ENCODE results near the gene THYN1.
"Not testable (repeated sequence)": the region's sequence is repeated elsewhere in the genome, so short reads cannot be mapped to it uniquely, and the experiment has no call there.

The THYN1 gene

DNA sequence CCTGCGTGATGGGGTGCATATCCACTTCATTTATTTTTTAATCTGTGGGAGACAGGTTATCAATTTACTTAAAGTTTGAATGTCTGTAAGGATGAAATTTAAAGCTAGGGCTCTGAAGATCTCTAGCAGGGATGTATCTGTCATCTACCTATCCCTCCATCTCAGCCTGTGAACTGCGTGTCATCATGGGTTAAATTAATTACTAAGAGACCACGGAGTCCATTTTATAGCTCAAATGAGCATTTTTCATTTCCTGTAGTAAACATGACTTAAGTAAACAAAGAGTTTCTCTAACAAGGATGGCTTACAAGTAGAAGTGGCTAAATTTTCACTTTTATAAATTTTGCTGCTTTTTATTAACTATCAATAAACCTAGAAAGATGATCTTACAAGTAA lies 20.2 kb upstream of the THYN1 start:
- DNase-seq: no peak

GRCh38 chr11:134272381-134273316 lies 19.5 kb upstream of the THYN1 start:
- peak; percentile 76 for DNase-seq

DNA sequence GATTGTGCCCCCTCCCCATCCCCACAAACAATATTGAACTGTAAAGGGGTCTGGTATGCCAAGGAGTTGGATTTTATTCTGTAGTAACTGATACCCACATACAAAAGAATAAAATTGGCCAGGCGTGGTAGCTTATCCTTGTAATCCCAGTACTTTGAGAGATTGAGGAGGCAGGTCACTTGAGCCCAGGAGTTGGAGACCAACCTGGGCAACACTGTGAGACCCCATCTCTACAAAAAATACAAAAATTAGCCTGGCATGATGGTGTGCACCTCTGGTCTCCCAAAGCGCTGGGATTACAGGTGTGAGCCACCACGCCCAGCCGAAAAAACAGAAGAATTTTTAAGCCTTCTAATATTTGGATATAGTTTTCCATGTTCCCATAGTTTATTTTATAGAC lies 18.8 kb upstream of the THYN1 start:
- no peak for DNase-seq

DNA sequence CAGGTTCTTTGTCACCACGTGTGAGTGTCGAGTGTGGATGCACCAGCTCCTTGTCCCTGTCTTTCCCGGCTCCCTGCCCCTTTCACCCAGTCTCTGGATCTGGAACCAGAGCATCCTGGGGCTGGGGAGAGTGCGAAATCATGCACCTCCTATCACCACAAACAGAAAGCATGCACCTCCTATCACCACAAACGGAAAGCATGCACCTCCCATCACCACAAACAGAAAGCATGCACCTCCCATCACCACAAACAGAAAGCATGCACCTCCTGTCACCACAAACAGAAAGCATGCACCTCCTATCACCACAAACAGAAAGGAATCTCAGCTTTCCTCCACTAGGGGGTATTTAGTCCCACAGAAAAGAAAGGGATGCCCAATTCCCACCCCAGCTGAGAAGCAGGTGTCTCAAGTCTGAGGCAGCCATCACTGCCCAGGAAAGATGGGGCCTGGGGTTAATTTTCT lies 17.1 kb upstream of the THYN1 start:
- peak; percentile 39 for DNase-seq

DNA sequence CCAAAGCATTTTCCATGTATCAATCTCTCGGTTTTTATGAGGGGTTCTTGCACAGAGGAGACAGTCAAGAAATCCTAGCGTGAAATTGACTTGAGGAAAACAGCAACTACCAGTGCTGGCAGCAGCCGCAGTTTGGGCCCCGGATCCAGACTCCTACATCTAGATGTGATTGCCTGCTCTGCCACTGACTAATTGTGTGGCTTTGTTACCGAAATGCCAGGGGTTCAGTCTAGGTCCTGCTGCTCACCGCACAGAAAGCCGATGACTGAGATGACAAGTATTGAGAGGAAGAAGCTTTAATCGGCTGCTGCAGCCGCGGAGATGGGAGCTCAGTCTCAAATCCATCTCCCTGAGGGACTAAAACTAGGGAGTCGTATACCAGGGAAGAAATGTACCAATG lies 14.8 kb upstream of the THYN1 start:
- DNase-seq: no peak

- DNase-seq: no peak
Observed at GRCh38 chr11:134267461-134267860, 14.3 kb upstream of the THYN1 start.

DNA sequence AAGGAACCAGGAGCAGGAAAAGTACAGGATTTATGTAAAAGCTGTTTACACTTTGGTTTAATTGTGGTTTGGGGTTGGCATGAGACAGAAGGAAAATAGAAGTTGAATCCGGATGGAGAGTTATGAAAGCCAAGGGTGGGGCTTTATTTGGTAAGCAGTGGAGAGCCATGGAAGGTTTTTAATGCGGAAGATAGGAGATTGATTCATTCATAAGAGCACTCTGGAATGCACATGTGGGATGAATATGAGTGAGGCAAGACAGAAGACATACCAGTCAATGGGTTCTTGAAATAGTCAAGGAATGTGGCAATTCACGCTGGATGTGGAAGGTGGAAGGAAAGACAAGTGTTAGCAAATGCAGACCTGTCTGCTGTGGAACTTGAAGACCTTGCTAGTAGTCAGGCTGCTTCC lies 13.7 kb upstream of the THYN1 start:
- DNase-seq: no peak

DNA sequence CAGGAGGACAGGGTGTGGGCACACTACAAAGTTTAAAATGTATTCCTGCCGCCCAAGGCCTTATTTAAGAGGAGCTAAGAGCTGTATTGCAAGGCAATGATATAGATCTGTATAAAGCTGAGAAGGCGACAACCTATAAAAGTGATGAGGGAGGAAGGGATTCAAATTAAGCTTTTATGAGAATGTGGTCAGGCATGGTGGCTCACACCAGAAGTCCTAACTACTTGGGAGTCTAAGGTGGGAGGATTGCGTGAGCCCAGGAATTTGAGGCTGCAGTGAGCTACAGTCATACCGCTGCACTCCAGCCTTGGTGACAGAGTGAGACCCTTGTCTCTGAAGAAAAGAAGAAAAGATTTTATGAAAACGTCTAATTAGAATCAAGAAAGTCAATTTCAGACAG lies 13.3 kb upstream of the THYN1 start:
- DNase-seq: no peak

- no peak for DNase-seq
Observed at GRCh38 chr11:134264966-134265764, 12.0 kb upstream of the THYN1 start.

DNA sequence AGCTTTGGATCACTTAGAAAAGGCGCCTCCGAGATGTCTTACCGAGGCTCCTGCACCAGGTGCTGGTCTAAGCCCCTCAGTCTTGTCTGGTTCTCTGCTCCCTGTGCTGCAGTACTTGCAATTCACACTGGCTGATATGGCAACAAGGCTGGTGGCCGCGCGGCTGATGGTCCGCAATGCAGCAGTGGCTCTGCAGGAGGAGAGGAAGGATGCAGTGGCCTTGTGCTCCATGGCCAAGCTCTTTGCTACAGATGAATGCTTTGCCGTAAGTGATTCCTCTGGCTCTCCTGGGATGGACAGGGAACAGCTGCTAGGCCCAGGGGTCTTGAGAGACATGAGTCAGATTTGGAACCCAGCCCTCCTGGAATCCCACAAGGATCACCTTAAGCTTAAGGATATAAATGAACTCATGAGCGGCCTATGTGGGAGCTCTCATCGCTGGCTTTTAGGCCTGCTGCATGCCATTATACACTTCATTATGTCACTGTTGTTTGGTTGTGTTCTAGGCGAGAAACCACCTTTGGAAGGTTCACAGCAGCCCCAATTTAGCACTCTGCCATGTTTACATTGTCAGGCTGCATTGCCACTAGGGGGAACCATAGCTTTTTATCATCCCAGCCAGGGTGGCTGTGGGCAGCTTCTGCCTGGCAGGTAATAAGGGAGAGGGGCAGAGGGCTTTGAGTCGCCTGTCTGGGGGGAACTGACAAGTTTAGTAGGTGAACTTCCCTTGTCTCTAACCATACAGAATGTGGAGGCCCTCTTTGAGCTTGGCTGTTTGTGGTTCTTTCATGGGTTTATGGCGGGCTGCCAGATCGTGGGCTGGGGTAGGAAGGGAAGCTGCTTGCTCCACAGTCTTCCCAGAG lies 8.7 kb upstream of the THYN1 start:
- DNase-seq: no peak

DNA sequence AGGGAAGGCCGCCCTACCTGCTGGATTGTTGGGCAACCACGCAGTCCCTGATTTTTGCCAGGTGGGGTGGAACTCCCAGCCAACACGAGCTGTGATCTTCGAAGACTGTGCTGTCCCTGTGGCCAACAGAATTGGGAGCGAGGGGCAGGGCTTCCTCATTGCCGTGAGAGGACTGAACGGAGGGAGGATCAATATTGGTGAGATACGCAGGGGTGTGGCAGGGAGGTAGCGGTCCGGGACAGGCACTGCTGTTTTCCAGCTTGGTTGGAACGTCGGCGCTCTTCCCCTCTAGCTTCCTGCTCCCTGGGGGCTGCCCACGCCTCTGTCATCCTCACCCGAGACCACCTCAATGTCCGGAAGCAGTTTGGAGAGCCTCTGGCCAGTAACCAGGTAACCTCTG lies 7.8 kb upstream of the THYN1 start:
- DNase-seq: no peak

DNA sequence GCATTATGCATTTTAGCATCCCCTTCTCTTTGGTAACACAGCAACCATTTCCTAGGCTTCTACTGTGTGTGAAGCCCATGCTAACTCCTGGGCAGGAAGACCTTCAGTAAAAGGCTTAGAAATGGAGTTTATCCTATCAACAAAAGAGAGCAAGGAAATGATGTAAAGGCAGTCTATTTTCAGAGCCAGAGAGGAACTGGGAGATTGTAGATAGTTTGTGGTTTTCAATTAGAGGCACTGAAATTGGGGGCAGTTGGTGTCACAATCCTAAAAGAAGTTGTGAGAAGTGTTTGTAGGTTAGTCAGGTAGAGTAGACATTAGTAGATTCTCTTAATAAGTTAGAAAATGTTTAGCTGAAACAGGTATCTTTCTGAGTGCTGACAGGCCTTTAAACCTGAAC lies 7.4 kb upstream of the THYN1 start:
- no peak for DNase-seq

GRCh38 chr11:134258577-134258976 lies 5.4 kb upstream of the THYN1 start:
- no peak for DNase-seq

DNA sequence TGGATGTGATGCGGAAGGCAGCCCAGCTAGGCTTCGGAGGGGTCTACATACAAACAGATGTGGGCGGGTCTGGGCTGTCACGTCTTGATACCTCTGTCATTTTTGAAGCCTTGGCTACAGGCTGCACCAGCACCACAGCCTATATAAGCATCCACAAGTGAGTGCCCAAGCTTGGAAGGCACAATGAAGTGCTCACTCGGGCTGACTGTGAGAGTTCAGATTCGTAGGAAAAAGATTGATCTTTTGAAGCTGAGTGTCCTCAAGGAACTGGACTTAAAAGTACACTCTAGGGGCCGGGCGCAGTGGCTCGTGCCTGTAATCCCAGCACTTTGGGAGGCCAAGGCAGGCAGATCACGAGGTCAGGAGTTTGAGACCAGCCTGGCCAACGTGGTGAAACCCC lies 3.9 kb upstream of the THYN1 start:
- DNase-seq: no peak

DNA sequence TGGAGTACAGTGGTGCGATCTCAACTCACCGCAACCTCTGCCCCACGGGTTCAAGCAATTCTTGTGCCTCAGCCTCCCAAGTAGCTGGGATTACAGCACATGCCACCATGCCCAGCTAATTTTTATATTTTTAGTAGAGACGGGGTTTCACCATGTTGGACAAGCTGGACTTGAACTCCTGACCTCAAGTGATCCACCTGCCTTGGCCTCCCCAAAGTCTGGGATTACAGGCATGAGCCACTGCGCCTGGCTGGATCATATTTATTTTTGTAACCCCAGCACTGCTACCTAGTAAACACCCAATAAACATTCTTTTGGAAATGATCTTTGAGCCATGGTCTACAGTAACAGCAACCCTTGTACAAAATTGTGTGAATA lies 2.0 kb upstream of the THYN1 start:
- not testable (repeated sequence) for DNase-seq

GRCh38 chr11:134254433-134255183 lies 1.5 kb upstream of the THYN1 start:
- DNase-seq: no peak

DNA sequence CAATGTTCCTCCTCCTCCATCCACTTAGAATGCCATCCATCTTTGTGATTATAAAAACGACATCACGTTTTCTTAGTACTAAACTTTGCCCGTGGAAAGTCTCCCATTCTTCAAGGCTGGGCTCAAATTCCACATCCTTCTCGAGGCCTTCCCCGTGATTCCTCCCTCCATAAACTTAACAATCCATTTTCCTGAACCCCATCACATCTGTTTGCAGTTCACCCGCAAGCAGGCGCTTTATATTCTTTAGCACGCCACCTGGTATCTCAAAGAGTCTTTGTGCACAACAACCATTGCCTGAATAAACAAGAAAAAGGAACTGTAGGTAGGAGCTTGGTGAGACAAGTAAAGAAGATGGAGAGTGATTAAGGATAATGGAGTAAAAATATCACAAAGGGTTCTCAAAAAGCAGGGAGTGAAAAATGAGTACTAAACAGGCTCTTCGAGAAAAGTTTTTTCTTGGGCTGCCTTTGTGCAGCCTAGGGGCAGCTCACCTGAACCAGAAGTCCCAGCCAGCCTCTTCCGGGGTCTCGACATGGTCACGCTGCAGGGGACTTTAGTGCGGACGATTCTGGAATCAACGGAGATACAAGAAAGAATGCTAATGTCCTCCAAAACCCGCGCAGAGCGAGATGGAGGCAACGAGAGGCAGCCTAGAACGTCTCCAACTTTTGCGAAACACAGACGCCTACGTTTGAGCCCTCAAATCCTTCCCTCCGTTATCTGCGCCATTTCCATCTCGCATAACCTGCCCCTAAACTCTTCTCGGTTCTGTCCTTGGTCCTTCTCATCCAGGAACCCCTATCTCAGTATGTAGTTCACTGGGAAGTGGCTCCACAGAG lies 585 bp downstream of the THYN1 start:
- no peak for DNase-seq

DNA sequence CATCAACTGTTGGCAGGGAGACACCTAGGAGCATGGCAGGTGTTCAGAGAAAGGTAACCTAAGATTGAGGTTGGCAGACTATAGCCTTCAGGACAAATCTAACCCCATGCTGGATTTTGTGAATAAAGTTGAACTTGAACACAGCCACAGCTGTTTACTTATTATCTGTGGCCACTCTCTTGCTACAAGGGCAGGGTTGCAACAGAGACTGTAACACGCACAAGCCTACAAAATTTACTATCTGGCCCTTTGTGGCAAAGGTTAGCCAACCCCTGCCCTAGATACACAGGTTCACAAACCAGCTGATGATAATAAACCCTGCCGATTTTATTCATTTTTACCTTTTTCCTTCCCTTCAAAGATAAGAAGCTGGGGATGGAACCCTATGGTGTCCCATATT lies 2.5 kb downstream of the THYN1 start:
- no peak for DNase-seq

DNA sequence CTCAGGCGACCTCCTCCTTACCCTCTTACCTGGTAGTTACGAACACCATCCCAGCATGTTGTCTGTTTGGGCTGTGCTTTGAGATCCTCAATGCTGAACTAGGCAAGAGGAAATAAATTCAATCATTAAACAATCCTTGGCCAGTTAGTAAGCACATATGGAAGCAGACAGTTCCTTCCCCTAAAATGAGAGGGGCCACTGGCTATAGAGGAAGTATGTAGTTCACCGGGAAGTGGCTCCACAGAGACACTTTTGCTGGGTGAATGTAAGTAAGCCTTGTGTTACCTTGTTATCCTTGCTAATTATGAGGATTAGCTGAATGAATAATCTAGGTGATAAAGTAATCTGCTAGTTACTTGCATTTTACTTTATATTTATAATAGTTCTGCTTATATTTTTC lies 2.9 kb downstream of the THYN1 start:
- no peak for DNase-seq

DNA sequence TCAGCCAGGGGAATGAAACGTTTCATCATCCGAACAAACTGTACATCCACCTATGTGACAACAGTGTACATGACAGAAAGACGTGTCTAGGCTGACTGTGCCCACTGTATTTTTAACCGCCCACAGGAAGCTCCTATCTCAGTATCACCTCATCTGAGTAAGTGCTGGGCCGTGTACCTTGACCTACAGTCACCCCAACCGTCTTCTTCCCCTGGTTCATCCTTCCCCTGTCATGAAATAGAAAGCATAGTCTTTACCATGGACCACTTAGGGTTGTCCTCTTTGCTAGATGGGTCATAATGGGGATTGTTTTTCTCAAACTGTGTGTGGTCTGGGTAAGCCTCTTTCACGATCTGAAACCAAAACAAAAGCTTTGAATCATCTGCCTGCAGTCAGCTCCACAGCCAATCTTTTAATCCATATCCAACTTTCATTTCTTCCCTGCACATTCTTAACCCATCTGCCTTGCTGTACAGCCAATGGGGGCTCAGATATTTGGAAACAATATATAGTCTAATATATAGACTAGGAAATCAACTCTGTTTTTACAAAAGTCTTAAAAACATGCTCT lies 4.2 kb downstream of the THYN1 start:
- DNase-seq: no peak

- DNase-seq: no peak
Observed at GRCh38 chr11:134246678-134247077, 6.5 kb downstream of the THYN1 start.

All from NCI-H2107 (cell line).